ENCODE results near the gene CDCA7L.

GRCh38 chr7:21883069-21883468 lies 62.6 kb downstream of the CDCA7L start:
- TF ChIP-seq CTCF (IDR thresholded peaks at IDR 0.05), result no peak
- no peak for TF ChIP-seq POLR2A (IDR thresholded peaks at IDR 0.05)

Data from body of pancreas (tissue), 4 donors.